IPS-18c (cell line): ENCODE measurements around the gene C16orf92.

Experiments
- H3K4me3 ChIP-seq: 2 replicates; pipeline ENCODE4 v1.7.0; 2013; ENCODE audit warnings: low read depth, mild to moderate bottlenecking, low read length, moderate library complexity; ENCODE audit not compliant: insufficient read depth
- H3K9me3 ChIP-seq: one replicate; pipeline ENCODE4 v1.6.1; 2013; ENCODE audit warnings: mild to moderate bottlenecking, low read length, moderate library complexity; ENCODE audit not compliant: control insufficient read depth, insufficient read depth

C16orf92 gene

DNA sequence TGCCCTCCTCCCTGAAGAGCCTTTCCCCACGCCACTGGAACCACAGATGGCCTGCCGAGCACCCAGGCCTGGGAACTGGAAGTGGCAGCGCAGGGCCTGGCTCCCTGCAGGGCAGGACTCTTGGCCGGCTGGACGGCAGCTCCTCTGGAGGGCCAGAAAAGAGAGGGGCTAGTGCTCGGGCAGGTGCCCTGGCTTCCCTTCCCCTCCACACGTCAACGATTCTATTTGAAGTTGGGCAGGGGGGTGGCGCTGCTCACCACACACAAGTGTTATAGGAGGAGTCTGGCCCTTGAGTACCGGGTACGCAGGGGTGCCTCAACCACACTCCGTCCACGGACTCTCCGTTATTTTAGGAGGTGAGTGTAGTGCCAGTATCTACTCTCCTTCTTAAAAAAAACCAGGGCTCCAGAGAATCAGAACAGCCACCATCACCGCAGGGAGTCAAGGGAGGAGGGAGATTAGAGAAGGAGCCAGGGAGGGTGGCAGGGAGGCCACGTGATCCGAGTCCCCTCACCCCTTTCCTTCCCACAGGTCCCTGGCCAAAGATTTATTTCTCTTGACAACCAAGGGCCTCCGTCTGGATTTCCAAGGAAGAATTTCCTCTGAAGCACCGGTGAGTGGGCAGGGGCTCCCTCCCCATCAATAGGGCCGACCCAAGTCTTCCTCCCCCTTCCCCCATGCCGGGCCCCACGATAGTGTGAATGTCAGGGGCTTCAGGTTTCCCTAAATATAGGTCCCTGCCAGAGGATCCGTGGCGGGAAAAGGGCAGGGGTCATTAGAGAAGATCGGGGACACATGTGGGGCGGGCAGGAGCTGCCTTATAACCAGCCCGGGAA, 41.1 kb downstream of the C16orf92 start:
- peak overlapping the region; percentile 95 for H3K4me3 ChIP-seq
- peaks cover 2% of the 10 kb centered on the region for H3K9me3 ChIP-seq

DNA sequence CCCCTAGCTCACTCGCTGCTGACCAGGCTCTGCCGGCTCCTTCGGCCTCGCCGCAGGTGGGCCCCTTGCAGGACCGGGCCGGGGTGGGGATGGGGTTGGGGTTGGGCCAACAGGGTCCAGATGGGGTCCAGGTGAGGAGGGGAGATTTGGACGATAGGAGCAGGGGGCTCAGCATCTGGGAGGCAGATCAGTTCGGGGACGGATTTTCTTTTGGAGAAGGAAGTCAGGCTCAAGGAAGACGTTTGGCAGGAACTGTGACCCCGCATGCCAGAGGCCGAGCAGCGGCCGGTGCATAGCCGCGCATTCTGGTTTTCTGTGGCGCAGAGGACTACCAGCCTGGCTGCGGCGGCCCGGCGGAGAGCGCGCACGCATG, 41.7 kb downstream of the C16orf92 start:
- peaks cover 2% of the 10 kb centered on the region for H3K9me3 ChIP-seq
- H3K4me3 ChIP-seq, result peak overlapping the region; percentile 95

DNA sequence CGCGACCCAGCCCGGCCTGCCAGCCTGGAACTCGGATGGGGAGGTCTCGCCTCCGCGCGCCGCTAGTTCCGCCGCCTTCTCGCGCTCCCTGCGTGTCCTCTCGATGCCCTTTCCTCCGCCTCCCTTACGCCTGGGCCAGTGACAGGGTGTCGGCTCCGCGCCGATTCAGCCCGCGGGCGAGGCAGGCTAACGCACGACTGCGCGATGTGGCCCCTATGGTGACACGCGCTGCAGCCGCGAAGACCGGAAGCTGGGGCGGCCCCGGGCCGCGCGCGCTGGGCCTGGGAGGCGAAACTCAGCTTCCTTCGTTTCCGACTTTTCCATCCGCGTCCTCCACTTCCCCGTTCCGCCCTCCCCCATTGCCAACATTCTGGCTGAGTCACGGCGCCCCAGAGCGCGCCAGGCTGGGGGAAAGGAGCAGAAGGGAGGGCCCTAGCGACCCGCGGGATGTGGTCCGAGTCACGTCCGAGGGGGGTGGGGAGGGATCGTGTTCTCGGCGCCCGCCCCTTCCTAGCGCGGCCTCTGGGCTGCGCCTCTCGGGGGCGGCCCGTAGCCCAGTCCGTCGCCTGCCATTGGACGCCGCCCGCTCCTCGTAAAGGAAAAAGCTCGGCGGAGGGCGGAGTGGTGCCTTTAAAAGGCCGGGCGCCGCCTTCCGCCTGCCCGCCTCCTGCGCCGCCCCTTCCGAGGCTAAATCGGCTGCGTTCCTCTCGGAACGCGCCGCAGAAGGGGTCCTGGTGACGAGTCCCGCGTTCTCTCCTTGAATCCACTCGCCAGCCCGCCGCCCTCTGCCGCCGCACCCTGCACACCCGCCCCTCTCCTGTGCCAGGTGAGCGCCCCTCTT, 42.3 kb downstream of the C16orf92 start, which contains the start of gene ALDOA:
TSS of gene ALDOA (plus strand) at position 659 of the 841 bp plus-strand sequence. CDS start 1,138 bp downstream, outside the sequence.
- Histone ChIP-seq H3K9me3 (peaks cover 2% of the 10 kb centered on the region), H3K4me3 (peak within 1 kb of the TSS; percentile 95)

DNA sequence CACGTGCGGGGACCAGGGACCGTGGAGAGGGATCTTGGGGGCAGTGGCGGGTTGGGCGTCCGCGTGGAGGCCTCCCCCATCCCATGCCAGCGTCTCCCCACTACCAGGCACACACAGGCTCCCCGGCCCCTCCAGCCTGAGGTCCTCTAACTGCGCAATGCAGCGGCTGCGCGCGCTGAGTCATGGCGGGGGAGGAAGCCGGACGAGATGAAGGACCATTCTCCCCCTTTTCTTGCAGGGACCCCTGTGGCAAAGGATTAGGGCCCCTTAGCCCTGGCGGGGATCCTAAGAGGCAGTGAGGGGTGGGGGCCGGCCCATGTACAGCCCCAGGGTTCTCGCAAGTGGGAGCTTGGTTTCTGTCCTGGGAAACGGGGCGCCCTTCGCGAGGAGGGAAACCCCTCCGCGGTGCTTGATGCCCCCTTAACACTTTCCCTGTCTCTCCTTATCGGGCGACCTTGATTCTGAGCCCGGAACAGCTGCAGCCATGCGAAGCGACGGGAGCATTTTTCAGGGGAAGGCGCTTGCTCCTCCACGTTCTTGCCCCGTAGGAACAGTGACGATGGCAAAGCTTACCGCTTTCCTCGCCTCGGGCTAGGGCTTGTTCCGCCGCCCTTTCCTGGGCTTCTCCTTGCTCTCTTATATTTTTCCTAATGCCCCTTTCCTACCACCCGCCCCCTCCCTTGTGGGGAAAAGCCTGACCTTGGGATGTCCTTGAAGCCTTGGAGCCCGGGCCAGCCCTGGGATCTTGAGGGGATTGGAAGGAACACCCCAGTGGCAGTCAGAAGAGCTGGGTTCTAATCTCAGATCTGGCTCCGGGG, 43.2 kb downstream of the C16orf92 start:
- H3K4me3 ChIP-seq, result peak overlapping the region; percentile 95
- peaks cover 2% of the 10 kb centered on the region for H3K9me3 ChIP-seq

DNA sequence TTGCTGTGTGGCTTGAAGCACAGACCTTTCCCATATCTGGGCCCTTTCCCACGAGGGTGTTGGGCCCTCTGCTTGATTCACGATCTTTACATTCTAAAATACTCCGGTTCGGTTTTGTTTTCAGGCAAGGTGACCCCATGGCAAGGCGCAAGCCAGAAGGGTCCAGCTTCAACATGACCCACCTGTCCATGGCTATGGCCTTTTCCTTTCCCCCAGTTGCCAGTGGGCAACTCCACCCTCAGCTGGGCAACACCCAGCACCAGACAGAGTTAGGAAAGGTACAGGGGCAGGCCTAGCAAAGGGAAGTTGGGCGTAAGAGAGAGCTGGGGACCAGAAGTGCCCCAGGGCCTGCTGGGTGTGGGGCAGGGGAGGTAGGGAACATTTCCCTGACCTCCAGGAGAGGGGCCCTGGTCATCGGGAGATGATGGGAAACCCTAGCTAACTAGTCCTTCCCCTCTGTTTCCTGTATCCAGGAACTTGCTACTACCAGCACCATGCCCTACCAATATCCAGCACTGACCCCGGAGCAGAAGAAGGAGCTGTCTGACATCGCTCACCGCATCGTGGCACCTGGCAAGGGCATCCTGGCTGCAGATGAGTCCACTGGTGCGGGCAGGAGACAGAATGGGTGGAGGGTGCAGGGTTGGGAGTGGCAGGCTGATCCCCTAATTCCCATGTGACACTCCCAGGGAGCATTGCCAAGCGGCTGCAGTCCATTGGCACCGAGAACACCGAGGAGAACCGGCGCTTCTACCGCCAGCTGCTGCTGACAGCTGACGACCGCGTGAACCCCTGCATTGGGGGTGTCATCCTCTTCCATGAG, 44.0 kb downstream of the C16orf92 start:
- H3K4me3 ChIP-seq, result peak overlapping the region; percentile 95
- H3K9me3 ChIP-seq, result peaks cover 2% of the 10 kb centered on the region

DNA sequence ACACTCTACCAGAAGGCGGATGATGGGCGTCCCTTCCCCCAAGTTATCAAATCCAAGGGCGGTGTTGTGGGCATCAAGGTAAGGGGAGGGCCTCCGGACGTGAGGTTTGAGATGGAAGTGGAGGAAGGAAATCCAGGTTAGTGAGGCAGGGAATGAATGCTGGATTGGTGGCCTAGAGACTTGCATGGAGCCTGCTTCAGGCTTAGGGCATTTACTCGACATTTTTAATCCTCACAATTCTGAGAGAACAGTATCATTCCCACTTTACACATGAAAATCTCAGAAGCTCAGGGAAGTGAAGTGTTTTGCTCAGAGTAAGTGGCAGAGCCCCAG, 44.6 kb downstream of the C16orf92 start:
- Histone ChIP-seq H3K4me3 (no peak overlapping the region; the same call in 1 of the 2 replicates), H3K9me3 (peaks cover 2% of the 10 kb centered on the region)

DNA sequence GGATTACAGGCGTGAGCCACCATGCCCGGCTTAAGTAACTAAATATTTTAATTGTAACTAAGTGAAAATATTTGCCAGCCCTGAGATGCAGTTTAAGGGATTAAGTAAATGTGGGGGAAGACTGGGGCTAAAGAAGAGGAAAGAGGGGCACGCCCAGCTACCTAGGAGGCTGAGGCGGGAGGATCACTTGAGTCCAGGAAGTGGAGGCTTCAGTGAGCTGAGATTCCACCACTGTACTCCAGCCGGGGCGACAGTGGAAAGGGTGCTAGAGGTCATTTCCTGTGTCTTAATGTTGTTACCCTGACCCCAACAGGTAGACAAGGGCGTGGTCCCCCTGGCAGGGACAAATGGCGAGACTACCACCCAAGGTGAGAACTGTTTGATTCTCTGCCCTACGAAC, 45.3 kb downstream of the C16orf92 start:
- Histone ChIP-seq H3K4me3 (no peak overlapping the region; the same call in 1 of the 2 replicates), H3K9me3 (peaks cover 2% of the 10 kb centered on the region)

DNA sequence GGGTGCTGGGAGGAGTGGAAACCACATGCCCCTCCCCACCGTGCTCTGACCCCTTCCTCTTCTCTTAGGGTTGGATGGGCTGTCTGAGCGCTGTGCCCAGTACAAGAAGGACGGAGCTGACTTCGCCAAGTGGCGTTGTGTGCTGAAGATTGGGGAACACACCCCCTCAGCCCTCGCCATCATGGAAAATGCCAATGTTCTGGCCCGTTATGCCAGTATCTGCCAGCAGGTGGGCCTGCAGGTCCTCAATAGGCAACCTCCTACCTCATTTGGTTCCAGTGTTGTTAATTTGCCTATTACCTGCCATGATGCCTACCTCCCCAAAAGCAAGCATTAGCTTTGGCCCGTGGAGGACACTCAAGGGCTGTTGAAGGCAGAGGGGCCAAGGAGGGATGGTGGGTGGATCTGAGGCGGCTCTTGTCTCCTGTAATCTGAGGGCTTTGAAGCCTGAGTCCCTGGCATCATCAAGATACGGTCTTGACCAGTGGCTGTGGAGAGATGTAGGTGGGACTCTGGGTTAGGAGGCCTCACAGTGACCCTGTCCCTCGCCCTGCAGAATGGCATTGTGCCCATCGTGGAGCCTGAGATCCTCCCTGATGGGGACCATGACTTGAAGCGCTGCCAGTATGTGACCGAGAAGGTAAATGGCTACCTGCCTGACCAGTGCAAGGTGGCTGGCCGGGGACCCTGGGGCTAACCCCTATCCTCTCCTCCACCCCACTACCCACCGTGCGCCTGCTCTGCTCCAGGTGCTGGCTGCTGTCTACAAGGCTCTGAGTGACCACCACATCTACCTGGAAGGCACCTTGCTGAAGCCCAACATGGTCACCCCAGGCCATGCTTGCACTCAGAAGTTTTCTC, 46.0 kb downstream of the C16orf92 start:
- Histone ChIP-seq H3K9me3 (peaks cover 2% of the 10 kb centered on the region), H3K4me3 (no peak overlapping the region)

DNA sequence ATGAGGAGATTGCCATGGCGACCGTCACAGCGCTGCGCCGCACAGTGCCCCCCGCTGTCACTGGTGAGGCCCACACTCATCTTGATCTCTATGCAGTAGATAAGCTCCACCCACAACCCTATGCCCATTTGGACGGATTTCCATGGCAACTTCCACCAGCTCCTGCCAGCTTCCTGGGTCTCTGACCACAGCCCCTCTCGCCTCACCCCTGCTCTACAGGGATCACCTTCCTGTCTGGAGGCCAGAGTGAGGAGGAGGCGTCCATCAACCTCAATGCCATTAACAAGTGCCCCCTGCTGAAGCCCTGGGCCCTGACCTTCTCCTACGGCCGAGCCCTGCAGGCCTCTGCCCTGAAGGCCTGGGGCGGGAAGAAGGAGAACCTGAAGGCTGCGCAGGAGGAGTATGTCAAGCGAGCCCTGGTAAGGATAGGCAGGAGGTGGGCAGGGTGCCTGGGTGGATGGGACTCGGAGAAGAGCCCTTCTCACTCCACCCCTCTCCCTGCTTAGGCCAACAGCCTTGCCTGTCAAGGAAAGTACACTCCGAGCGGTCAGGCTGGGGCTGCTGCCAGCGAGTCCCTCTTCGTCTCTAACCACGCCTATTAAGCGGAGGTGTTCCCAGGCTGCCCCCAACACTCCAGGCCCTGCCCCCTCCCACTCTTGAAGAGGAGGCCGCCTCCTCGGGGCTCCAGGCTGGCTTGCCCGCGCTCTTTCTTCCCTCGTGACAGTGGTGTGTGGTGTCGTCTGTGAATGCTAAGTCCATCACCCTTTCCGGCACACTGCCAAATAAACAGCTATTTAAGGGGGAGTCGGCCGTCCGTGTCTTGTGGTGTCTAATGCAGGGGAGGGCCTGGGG, 46.8 kb downstream of the C16orf92 start:
- peaks cover 2% of the 10 kb centered on the region for H3K9me3 ChIP-seq
- no peak overlapping the region for H3K4me3 ChIP-seq

DNA sequence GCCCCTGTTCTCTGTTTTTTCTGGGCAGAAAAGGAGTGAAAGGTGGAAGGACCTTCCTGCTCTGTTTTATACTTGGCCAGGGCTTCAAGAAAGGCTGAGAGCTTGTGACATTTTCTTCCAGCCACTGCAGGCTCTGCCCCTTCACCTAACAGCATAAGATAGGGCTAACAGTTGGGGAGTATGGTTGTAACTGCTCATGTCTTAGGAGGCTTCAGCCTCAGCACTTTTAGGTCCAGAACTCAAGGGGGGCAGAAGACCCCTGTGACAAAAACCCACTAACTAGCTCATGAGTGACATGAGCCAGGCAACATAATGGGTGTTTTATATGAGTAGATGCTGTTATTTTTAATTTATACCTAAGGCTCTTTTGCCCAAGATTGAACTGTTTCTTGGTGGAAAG, 47.5 kb downstream of the C16orf92 start:
- peaks cover 2% of the 10 kb centered on the region for H3K9me3 ChIP-seq
- H3K4me3 ChIP-seq, result no peak overlapping the region
